Dermis microvascular lymphatic vessel endothelial cell (primary cell): ENCODE data around the gene TCF23. TPM values are rescaled to one million over a fixed set of nuclear protein-coding genes. Genes with fewer than 3 reads are reported as not detected.
A peak's percentile ranks its signal among the peaks of the same experiment; 100 is the strongest.

Experiments used
- DNase-seq, 2 donors: peaks; one replicate each; pipeline versions ENCODE4 v3.0.0 to v3.0.0-alpha.2; 2010; ENCODE audit warnings: low read depth in 2 of 2
- total RNA-seq: library from RNA; depleted of rRNA; stranded (reverse); fragments of >200 nt; gene quantifications from 2 replicates; pipeline ENCODE4 v1.2.1, GENCODE V29; 2014

Gene TCF23
- total RNA-seq, 1 donor from 2014 or later, result not detected

DNA sequence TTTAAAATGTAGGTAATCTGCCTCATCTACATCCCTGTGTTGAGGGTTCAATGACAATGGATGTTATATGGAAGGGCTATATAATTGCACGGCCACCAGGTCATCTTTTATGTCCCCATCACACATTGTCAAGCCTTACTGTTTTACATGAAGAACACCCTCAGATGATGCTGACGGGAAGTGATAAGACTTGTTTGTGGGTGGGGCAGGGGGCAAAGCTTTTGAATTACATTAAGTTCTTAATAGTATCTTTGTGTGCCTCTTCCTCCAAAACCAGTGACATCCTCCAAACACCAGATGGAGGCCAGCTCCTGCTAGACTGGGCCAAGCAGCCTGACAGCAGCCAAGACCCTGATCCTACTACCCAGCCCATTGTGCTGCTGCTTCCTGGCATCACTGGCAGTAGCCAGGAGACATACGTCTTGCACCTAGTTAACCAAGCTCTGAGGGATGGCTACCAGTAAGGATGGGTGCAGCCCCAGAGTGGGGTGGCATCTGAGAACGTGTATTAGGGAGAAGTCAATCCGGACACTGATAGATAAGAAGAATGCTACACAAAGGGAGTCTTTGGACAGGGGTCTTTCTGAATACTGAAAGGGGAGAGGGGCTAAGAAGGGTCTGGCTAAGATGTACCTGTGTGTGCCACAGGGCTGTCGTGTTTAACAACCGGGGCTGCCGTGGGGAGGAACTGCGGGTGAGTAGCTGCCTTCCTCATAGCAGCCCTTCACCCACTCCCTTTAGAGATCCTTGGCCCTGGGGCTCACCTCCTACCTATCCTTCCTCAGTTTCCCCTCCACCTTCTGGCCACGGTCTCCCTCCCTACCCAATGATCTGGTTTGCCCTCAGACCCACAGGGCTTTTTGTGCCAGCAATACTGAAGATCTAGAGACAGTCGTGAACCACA is 19.9 kb upstream of the TCF23 start:
- no peak for DNase-seq

DNA sequence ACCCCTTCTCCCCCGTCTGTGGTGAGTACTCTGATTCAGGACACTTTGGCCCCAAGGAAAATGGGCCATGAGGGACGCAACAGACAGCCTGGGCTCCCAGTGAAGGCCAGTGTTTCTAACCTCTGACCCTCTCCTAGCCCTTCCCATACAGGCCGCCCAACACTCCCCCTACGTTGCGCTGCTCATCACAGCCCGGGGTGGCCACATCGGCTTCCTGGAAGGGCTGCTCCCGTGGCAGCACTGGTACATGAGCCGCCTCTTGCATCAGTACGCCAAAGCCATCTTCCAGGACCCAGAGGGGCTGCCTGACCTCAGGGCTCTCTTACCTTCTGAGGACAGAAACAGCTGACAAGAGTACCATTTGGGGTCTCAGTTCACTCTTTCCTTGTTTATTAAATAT is 18.4 kb upstream of the TCF23 start:
- no peak for DNase-seq

DNA sequence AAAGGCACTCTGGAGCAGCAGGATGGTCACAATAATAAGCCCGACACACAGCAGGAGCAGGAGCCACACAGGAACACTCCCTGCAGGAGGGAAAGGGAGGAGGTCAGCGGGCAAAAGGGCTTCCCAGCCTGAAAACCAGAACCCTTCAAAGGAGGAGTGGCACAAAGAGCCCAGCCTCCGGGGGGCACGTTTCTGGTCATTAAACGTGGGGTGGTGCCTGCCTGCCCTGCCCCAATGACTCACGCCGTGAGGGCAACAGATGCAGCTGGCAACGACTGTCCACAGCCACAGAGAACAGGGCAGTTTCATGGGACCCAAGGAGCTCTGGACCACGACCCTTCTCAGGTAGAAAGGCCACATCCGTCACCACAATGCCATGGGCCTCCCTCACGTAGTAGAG is 17.4 kb upstream of the TCF23 start:
- DNase-seq, result no peak

DNA sequence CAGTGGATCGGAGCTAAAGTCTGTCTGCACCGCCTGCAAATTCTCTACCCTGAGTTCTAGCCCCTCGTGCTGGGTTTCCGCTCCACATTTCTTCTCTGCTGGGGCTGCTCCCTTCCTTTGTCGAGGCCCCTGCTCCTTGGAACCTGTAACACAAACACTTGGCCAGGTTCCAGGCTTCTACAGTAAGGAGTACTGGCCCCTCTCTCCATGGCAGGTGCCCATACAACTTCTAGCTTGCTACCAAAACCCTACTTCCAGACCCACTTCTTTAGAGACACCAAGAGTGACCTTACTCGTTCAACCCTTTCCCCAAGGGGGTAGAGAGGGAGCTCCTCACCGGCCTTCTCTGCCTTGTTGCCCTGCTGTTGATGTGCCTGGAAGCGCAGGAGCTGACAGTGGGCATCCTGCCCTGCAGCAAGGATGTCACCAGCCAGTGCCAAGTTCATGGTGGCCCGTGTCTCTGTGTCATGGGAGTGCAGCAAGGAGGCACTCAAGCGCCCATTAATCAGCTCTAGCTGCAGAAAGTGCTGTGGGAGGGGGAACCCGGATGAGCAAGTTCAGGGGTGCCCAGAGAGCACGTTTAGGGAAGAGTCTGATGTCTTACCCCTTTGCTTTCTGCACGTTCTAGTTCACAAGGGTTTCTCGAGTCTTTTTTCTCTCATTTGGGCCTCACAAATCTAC is 15.5 kb upstream of the TCF23 start:
- no peak for DNase-seq

DNA sequence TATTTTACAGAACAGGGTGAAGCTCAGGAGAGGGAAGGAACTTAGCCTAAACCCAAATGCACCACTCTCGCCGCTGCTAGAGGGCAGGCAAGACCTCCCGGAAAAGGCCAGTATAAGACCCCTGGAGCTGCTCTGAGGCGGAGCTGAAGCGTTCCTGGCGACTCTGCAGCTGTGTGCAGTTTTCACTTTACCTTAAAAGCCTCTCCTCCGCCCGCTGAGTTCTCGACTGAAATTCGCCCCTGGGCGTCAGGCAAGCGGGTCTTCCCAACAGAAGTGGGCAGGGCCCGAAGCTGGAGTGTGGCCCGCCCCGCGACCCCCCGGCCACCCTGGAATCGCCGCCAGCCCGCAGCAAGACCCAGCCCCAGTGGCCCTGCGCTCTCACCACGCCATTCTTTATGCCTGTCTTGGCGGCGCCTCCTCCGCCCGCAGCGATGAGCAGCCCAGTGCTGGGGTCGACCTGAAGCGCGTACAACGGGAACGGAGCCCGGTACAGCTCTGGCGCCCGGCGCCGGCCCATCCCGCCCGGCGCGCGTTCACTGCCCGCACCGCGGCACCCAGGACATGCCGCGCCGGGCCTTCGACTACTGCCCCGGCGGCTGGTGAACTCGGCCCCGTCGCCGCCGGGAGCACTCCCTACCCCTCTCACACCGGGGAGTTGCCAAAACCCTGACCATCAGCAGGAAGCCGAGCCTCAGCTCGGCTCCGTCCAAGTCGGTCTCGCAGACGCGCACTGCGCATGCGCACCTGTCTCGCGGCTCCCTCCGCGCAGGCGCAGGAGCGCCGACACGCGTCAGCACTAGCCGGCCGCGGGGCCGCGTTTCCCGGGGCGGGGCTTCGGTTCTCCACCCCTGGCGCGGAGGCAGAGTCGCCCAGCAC is 14.7 kb upstream of the TCF23 start, which contains the start of gene PREB:
Gene PREB, minus strand, starts transcription at position 732 of the 876 bp plus-strand sequence. Its CDS starts 215 bp downstream, at position 517.
- DNase-seq, result peak; percentile 89 to 93

DNA sequence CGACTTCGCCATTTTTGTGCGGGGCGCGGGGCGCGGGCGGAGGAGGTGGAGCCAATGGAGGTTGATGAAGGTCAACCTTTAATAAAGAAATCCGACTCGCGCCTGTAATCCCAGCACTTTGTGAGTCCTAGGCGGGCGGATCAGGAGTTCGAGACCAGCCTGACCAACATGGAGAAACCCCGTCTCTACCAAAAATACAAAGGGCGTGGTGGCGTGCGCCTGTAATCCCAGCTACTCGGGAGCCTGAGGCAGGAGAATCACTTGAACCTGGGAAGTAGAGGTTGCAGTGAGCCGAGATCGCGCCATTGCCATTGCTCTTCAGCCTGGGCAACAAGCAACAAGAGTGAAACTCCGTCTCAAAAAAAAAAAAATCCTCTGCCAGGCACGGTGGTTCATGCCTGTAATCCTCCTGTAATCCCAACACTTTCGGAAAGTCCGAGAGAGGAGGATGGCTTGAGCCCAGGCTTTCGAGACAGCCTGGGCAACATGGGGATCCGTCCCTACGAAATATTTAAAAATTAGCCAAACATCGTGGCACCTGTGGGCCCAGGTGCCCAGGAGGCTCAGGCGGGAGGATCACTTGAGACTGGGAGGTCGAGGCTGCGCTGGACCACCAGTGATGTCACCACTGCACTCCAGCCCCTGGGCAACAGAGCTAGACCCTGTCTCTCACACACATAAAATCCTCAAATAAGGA is 13.9 kb upstream of the TCF23 start:
- DNase-seq, result no peak

DNA sequence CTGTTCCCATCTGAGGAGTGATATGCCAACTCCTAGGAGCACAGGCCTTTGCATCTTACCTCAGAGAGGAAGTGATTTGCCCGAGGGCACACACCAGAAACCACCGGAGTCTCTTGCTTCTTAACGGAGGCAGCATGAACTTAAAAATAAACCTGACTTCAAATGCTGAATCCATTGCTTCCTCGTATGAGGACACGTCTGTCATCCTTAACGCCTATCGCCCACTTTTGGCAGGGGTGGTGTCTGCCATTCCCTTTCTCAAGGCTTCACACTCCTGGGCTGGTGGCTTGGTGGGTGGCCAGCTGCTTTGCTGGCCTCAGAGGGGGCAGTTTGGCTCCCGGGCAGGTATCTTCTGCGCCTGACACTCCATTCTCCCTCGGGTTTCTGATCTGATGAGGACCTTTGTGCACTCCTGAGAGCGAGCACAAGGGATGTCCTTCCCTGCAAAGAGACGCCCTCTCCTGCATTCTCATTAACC is 13.3 kb upstream of the TCF23 start:
- no peak for DNase-seq

DNA sequence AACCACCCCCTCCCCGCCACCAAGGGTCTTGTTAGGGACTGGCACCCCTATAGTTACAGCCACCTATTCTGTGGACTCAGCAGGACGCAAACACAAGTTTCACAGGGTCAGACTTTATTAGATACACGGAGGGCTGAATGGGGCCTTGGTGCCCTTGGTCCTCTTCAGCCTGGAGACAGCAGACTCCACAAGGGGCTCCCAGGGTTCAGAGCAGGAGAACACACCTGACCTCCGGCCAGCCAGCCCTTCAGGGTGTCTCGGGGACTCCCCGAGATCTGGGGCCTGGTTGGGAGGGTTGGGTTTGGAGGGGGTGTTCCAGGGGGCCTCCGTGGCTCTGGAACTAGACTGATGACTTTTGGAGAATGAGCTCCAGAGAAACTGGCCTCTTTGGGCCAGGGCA is 12.1 kb upstream of the TCF23 start:
- no peak for DNase-seq

DNA sequence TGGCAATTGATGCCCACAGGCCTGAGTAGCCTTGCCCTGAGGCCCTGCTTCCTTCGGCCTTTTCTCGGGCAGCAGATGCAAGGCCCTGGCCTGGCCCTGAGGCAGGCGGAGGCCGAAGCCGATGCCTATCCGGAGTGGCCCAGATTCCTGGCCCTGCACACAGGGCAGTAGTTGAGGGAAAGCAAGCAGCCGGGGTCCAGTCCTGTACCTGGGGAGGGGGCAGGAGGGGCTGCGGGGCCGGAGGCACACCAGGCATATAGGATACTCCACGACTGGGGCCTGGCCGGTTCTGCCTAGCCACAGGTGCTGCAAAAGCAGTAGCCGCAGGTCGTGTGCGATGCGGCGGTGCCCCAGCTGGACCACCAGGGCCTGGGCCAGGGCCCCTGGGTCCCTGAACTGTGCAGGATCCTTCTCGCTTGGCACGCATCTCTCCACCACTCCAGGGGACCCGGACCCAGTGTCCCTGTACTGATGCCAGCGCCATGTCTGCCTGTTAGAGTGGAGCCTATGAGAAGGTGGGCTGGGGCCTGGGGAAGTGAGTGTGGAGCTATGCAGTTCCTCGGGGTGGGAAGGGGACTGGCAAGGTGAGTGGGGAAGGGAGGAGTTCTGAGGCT is 11.4 kb upstream of the TCF23 start:
- no peak for DNase-seq

DNA sequence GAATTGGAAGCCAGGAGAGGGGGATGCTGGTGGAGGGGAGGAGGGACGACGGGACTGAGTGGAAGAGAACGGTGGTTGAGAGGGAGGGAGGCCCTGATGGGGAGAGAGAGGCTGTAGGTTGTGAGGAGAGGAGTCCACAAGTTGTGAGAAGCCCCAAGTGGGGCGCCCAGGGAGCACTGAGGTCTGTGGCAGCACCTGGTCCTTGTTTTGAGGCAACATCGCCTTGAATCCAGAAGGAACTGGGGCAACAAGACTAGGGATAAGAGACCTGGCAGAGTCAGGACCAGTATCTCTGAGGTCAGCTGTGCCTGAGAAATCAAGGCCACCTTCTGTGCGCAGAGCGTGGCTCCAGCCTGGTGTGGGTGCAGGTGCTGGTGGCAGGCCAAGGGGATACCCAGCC is 10.7 kb upstream of the TCF23 start:
- DNase-seq, result no peak

DNA sequence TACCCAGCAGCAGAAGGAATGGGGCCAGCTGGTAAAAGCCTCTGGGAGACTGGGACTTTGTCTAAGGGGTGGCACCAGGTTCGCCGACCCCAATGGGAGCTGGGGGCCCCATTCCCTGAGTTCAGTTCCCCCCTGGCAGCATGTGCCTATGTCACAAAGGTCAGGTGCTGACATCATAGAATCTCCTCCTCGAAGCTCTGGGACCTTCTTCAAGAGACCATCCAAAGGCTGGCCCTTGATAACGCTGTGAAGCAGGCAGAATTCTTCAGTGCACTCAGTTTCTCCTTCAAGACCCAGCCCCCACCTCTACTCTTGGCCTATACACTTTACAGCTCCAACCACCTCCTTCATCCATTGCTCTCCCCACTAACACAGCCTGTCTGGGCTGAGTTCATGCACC is 9.5 kb upstream of the TCF23 start, which contains the start of gene PRR30:
Gene PRR30, minus strand, starts transcription at position 101 of the 400 bp plus-strand sequence. CDS start 1,081 bp downstream, outside the sequence.
- no peak for DNase-seq

DNA sequence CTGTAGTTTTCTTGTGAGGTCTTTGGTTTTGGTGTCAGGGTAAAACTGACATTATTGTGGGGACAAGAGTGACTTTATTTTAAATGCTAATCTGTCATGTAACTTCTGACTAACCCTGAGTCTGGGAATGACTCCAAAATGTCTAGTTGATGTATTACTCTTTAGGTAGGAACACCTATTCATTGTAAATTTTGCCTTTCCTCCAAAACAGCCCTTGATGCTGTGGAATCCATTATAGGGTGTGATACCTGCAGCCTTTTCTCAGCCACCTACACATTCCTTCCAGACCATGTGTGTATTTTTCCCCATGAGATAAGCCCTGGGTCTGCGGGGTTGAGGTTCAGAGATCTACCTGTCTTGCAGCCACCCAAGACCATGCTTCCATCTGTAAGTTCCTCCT is 5.5 kb upstream of the TCF23 start:
- DNase-seq, result no peak

DNA sequence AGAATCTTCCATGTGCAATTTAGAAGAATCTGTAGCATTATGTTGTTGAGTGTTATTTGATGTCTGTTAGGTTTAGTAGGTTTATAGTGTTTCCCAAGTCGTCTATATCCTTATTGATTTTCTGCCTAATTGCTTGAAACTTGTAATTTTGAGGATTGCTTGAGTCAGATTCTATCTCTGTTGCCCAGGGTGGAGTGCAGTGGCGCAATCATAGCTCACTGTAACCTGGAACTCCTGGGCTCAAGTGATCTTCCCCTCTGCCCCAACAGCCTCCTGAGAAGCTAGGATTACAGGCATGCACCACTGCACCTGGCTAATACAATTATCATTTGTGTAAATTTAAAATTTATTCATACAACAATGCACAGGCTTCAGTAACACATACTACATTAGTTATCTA is 3.1 kb upstream of the TCF23 start:
- no peak for DNase-seq

DNA sequence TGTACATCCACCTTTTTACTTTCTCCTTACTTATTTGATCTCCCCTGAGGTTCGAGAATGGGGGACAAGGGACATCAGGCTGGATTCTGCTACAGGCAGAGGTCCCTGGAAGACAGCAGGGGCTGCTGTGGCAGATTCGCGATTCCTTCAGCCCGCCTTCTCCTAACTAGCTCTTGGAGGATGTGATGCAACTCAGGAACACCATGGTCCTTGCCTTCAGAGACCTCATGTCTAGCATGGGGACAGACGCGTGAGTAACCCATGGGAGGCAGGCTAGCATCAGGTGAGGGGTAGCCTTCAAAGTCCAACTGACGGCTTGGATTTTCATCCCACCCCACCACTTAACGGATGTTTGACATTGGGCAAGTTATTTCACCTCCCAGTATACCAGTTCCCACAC is 869 bp upstream of the TCF23 start:
- no peak for DNase-seq

DNA sequence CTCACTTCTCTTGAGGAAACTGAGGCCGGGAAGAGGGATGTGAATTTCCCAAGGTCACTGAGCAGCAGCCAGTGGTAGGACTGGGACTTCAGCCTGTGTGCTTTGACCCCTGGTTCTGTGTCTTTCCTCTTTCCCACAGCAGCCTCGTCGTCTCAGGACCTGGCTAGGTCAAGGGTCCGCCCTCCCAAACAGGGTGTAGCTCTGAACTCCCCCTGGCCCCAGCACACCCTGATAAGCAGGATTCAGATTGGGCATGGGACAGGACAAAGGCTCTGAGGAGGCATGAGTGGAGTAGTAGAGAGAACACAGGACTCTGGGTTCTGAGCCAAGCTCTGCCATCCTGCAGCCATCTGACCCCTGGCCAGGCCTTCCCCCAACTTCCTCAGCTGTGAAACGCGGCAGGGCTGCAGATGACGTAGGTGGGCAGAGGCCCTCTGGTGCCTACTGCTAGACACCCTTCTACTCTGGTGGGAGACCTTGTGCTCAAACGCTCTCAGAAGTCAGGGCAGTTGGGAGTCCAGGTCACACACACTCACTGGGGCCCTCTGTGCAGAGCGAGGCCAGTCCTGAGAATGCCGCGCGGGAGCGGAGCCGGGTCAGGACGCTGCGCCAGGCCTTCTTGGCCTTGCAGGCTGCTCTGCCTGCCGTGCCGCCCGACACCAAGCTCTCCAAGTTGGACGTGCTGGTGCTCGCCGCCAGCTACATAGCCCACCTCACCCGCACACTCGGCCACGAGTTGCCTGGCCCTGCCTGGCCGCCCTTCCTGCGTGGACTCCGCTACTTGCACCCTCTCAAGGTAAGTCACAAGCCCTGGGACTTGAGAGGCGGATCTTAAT is 984 bp downstream of the TCF23 start:
- DNase-seq, result no peak

DNA sequence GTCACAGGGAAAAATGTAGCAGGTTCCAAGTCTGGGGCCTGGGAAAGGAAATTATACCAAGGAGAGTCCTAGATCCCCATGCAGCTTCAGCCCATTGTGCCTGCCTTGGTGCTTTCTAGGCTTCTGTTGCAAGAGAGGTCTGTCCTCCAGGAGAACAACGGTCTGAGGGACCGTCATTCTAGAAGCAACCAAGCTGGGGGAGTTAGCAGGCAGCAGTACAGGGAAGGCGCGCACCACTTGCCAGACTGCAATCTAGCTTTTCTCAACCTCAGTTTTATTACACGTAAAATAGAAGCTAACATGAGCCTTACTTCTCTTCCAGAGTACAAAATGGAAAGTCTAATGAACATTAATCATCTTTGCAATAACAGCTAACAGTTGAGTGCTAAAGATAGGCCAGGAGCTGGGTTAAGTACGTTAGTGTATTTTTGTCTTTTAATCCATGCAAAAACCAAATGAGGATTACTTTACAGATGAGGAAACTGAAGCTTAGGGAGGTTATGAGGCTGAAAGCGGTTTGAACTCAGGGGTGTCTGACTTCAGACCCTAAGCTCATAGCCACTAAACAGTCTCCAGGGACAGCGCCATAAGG is 1.9 kb downstream of the TCF23 start:
- no peak for DNase-seq

DNA sequence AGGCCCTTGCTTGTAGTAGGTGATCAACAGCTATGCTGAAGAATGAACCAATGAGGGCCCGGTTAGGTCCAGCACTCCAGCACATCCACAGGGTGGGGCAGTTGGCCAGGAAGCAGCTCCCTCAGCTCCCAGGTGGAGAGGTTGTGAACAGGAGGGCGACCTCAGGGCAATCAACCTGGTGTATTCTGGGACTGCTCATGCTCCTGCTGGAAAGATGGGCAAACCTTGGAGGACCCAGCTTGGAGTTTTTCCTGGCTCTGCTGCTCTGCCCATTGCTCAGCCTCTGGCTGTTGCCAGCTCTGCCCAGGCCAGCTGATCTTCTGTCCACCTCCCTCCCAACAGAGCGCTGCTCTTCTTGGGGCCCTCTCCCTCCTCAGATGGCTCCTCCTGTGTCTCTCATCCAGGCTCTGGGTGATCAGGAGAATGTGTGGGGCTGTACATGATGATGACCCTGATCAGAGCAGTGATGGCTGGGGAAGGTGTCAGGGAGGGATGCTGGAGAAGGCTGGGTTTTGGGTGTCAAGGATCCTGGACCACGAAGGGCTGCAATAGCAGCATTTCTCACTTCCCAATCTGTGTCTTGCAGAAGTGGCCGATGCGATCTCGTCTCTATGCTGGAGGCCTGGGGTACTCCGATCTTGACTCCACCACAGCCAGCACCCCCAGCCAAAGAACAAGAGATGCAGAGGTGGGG is 3.4 kb downstream of the TCF23 start:
- no peak for DNase-seq

DNA sequence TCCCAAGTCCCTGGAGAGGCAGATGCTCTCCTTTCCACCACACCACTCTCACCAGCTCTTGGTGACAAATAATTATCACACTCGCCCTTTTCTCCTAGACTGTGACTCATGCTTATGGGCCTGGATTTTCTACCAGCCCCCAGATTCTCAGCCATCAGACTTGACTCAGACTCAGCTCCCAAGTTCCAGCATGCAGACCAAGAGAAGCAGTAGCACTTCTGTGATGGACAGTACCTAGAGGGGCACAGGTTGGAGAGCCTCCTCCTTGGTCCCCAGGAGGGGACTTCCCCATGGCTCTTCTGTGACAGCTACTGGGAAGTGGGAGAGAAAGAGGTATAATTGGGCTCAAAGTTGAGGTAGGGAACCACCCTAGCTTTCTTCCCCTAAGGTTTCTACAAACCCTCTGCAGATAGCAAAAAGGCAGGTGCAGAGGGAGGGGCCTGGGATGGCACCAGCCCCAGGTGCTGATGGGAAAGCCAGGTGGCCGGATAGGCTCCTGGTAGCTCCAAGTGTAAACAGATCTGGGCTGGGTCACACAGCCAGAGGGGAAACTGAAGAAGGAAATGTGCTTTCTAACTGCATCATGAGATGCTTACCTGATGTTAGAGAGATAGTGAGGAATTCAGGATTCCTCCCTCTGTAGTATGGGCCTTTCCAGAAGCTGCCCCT is 4.1 kb downstream of the TCF23 start:
- no peak for DNase-seq
